Left colon (tissue), 2 donors: ENCODE results near the gene MRPL42. TPM values are rescaled to one million over a fixed set of nuclear protein-coding genes. Genes with fewer than 3 reads are reported as not detected.
"Not testable (repeated sequence)": the region's sequence is repeated elsewhere in the genome, so short reads cannot be mapped to it uniquely, and the experiment has no call there.

Experiments
- ATAC-seq: fragments of 200-7000 bp; cut with Tn5 transposase; one replicate; pipeline ENCODE4 v1.9.1; 2020; ENCODE audit warnings: mild to moderate bottlenecking, moderate library complexity
- DNase-seq, 2 donors: peaks; one replicate each; pipeline ENCODE4 v3.0.0-alpha.2; 2020
- intact Hi-C, 2 donors: fragments of 100-400 bp; cut with DNase I in 1 of 2; cut with micrococcal nuclease in 1 of 2; formaldehyde crosslinking; loops; one replicate each; pipeline versions ENCODE4 v1.11.2 to v1.14.0; 2022; cut with DNase I, micrococcal nuclease
- total RNA-seq, 2 donors: library from RNA; stranded (reverse); fragmentation: NEBNext Ultra II Directional; extraction: Animal tissue kit (Norgen Biotek cat#: 25700); gene quantifications; one replicate each; pipeline ENCODE4 v1.2.1, GENCODE V29; 2021
- donor health status: DM: no; HTN: no; CAD: no.
- donor health status: DM: yes; HTN: yes; CAD: no.

The MRPL42 gene
- total RNA-seq, 2 donors from 2014 or later, result 58.2 to 65.1 TPM

DNA sequence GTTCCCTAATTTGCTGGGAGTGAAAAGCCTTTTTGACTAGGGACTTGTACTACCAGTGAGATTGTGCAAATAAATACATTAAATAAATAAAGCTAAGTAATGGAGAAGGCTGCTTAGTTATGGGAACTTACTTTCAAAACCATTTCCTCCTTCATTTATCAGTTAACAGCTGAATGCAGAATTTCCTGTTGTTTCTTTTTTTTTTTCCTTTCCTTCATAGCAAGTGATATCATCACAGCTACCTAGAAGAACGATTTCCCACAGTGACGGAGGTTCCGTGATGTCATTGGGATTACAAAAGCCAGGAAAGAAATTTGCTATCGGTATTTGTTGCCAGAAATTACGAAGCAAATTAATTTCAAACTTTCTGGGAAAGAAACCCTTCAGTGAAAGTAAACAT is 63.0 kb downstream of the MRPL42 start:
- no peak for ATAC-seq
- intact Hi-C loops, result no loop called here
- DNase-seq, result no peak

DNA sequence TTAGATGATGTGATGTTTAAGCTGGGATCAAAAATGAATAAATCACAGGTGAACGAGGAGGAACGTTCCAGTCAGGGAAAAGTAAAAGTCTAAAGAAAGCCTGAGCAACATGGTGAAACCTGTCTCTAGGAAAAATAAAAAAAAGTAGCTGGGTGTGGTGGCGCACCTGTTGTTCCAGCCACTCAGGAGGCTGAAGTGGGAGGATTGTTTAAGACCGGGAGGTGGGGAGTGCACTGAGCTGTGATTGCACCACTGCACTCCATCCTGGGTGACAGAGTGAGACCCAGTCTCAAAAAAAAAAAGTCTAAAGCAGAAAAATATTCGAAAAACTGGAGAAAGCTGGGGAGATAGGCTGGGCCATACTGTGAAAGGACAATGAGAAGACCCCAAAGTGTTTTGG is 66.0 kb downstream of the MRPL42 start:
- ATAC-seq (no peak), DNase-seq (no peak)
- intact Hi-C loops, result no loop called here

DNA sequence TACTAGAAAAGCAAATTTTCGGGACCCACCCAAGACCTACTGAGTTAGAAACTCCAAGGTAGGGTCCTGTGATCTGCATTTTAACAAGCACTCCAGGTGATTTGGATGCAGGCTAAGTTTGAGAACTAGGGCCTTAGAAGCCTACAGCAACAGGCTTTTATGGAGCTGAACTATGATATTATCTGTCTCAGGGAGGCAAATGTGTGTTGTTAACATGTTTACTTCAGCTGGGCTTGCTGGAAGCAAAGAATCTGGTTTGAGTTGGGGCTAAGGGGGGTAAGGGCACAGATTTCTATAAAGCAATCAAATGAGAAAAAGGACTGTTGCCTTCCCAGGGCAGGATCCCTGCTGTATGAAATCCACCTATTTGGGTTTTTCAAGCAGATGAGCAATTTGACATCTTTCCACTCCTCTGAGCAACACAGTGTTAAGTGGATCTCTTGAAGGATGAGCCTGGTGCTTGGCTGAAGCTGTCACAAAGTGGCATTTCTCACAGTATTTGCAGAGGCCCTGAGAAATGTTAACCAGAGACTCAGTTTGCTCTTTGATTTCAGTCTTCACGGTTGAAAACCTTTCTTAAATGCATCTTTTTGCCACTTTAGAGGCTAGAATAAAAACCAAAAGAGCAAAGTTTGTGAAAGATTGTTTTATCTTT is 68.9 kb downstream of the MRPL42 start:
- intact Hi-C loops, result no loop called here
- DNase-seq (no peak), ATAC-seq (no peak)

DNA sequence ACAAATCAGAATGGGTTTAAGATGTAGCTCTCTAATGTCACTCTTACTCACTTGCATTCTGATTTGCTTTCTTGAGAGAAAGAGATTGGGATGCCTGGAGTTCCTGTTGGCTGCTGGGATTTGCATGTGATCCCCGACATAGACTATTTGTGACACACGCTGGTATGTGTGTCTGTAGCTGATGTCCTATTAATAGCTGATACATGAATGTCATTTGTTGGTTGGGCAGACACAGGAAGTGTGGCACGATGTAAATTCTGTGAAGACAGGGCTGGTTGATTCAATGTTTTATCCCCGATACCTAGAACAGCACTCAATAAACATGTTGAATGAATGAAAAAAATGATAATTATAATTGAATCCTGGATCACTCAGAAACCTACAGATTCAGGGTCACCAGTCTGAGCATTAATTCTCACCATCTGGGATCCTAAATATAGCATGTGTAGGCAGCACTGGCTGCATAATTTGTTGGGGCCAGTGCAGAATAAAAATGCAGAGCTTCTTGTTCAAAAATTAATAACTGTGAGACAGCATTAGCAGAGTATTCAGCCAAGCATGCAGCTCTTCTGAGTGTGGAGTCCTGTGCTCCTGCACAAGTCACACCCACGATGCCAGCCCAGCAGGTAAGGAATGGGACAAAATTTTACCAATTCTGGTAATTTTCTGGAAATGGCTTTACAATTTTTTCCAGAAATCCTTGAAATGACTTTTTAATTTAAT is 69.6 kb downstream of the MRPL42 start:
- ATAC-seq, result no peak
- intact Hi-C loops, result no loop called here
- no peak for DNase-seq

DNA sequence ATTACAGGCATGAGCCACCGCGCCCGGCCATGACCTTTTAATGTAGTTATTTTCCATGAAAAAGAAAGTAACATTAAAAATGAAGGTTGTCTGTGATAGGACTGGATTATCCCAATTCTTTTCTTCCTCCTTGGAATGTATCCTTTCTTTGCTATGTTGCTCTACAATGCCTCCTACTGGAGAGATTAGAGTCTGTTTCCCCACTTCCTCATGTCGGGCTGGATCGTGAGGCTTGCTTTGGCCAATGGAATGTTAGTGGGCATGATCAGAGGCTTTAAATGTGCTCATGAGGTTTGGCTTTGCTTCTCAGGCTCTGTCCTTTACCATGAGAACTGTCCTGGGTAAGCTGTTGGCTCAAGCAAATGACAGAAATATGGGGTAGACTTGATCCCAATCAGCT is 70.5 kb downstream of the MRPL42 start:
- ATAC-seq (no peak), DNase-seq (no peak)
- intact Hi-C loops, result no loop called here

DNA sequence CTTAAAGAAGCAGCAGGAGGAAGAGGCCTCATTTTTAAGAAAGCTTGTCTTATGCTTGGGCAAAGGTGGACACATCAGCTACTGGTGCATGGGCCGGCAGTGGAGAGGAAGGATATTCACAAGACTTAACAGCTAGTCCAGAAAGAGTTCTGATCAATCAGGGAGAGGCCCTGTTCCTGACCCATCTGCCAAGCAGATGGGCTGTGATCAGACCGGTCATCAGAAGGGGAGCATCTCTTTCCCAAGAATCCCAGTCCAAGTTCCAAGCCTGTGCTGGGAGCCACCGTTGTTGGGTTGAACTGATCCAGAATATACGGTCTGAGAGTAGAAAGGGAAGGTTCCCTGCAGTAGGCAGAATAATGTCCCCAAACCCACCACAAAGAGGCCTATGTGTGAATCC is 72.5 kb downstream of the MRPL42 start:
- intact Hi-C loops, result no loop called here
- DNase-seq, result no peak

DNA sequence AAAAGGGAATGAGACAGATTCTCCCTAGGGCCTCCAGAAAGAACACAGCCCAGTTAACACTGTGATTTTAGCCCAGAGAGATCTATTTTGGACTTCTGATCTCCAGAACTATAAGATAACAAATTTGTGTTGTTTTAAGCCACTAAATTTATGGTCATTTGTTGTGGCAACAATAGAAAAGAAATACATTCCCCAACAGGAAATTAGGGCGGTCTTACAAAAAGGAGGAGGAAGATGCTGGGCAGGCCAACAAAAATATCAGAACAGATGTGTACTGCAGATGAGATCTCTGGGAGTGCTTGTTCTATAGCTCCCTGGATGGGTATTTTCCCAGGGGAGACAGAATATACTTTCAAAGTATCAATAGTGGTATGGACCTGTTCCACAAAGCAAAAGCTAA is 73.2 kb downstream of the MRPL42 start:
- intact Hi-C loops, result no loop called here
- ATAC-seq (no peak), DNase-seq (no peak)

More for the DNA sequence above, 72.5 kb downstream of the MRPL42 start:
- no peak for ATAC-seq

DNA sequence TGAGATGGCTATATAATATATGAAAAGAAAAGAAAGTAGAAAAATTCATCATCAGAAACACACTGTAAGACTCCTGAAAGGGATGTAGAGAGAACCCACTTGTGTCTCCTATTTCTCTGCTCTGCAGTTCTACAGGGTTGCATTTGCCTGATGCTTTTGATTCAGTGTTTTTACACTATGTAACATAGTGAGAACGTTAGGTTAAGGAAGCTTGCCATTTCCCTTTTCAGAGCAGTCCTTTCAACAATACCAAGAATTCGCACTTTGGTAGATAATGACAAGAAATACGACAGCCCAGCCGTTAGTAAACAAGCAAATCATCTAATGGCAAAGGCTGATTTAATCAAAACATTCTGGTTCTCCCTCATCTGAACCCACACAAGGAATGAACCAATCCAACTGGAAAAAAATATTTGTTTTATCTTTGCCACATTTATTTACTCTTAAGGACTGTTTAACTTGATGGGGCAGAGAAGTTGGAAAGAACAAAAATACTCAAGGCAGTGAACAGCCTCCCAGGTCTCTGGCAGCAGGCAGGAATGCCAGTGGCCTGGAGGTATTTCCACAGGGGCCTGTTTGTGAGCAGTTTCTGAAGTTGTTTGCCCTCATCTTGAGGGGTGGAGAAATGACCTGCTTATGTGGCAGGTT is 74.4 kb downstream of the MRPL42 start:
- intact Hi-C loops, result no loop called here
- ATAC-seq, result no peak
- DNase-seq, result no peak

DNA sequence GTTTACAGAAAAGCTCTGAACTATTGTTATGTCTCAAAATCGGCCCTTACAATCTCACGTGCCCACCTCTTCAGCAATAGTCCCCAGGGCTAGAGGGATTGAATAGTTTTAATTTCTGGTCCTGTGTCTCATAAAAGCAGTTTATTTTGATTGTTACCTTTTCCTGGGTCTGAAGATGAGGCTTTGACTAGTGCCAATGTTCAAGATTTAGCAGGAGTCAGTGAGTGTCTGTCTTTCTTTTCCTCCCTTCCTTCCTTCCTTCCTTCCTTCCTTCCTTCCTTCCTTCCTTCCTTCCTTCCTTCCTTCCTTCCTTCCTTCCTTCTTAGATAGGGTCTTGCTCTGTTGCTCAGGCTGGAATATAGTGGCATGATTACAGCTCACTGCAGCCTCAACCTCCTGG is 80.5 kb downstream of the MRPL42 start:
- ATAC-seq (no peak), DNase-seq (no peak)
- intact Hi-C loops, result no loop called here

DNA sequence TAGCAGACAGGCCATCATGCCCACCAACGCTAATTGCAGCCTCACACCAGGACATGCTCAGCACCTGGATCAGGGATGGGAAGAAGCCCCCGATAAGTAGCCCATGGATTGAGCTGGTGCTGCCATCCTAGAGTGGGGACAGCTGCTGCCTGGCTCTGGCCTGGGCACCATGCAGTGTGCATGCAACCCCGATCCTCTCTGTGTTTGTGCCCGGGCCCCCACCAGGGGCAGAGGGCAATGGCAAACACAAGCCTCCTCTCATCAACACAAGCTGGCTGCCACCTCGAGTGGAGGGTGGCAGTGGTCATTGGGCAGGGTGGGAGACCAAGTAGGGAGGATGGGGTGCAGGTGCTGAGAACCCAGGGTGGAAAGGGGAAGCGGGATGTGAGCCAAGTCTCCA is 81.9 kb downstream of the MRPL42 start:
- DNase-seq, result no peak
- intact Hi-C loops, result no loop called here
- ATAC-seq, result no peak

DNA sequence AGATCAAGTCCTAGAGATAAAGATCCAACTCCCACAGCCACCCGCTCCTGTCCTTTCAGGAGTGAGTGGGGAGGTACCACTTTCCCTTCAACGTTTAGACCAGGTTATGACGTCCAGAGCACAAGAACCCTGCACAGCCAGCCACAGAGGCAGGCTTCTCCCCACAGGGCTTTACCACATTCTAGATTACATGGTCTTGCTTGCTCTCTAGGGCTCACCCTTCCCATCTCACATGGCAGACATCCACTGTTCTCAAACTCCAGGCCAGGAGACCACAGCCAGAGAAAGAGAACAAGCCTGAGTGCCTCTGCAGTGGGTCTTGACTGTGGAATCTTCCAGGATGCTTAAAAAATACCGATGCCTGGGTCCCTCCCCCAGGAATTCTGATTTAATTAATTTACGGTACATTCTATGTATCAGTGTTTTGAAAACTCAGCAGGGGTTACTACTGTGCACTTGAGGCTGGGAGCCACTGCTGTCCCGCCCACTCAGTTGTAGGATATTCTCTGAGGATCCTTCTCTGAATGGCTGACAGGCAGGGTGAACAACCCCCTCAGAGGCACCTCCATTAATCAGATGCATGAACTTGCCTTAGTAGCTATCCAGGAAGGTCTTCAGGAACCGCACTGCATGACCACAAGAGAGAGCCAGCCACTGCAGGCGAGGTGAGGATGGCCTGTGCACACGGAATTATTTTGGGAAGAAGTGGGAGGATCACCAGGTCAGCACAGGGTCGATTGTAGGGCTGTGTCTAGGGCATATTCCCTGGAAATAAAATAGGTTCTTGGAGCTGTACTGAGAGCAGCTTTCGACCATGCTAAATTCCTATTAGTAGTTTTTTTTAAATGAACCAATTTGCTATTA is 83.7 kb downstream of the MRPL42 start:
- intact Hi-C loops, result no loop called here
- no peak for DNase-seq
- ATAC-seq, result no peak

DNA sequence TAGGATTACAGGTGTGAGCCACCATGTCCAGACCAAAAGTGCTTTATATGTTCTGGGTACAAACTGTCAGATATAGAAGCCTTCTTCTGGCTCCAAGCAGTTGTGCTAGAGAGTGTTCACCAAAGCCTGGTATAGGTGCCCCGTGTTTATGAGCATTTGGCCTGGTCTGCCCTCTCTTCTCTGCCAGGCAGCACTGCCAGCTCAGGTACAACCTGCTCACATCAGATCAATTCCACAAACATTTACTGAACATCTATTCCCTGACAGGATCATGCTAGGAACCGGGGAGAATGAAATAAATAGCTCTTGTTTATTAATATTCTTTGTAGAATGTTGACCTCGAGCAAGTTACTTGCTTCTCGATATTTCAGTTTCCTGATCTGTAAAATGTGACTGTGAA is 85.1 kb downstream of the MRPL42 start:
- no peak for ATAC-seq
- intact Hi-C loops, result no loop called here
- no peak for DNase-seq

DNA sequence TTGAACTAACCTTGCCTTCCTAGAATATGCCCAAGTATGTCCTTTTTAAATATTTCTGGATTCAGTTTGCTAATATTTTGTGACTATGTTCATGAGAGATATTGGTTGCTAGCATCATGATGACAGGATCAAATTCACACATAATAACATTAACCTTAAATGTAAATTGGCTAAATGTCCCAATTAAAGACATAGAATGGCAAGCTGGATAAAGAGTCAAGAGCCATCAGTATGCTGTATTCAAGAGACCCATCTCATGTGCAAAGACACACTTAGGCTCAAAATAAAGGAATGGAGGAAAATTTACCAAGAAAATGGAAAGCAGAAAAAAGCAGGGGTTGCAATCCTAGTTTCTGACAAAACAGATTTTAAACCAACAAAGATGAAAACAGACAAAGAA is 90.6 kb downstream of the MRPL42 start:
- intact Hi-C loops, ATAC-seq, DNase-seq: not testable (repeated sequence)

DNA sequence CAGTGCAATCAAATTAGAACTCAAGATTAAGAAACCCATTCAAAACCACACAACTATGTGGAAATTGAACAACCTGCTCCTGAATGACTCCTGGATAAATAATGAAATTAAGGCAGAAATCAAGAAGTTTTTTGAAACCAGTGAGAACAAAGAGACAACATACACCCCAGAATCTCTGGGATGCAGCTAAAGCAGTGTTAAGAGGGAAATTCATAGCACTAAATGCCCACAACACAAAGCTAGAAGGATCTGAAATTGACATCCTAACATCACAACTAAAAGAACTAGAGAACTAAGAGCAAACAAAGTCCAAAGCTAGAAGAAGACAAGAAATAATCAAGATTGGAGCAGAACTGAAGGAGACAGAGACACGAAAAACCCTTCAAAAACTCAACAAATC is 91.4 kb downstream of the MRPL42 start:
- intact Hi-C loops, ATAC-seq, DNase-seq: not testable (repeated sequence)

DNA sequence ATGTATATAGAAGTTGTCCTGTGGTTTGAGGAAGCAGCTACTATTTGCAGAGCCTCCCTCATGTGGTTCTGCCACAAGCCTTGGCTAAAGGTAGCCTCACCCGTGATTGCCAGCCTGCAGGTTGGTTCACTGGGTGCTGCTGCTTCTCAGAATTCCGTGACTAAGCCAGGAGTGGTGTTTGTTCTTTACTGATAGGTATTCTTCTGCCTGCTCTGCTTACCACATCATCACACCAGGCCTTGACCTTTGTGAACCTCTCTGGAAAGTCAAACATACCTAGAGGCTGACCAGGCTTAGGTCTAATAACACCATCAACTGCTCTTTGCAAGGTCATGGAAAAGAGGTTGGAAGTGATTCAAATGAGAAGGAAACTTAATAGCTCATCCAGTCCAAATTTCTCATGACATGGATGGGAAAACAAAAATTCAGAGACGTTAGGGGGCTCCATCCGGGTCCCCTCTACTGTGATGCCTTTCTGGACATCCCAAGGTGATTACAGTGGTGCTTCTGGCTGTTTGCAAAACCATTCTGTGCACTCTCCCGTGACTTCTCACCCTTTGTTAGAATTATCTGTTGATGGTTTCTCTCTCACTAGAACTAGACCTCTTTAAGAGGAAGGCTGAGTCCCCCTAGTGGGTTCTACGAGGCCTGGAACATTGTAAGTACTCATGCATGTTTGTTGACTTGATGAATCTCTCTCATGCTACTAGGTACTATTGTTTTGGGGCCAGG is 96.7 kb downstream of the MRPL42 start:
- peak; percentile 56 for ATAC-seq
- no peak for DNase-seq
- intact Hi-C loops, result no loop called here

DNA sequence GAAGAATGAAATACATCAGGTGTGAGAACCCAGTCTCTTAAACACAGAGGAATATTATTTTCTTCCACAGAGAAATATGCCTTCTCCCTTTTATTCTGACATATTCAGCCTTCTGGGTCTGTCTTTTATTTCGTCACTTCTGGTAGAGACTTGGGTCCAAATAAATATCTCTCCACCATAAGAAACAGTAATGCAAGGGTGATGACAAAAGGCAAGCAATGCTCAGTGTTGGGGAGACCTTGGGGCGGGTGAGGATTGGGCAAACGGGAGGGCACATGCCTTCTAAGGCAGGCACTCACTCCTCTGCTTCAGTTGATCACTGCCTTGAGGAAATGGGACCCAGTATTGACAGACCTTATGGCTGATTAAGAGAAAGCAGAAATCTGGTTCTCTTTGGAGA is 98.4 kb downstream of the MRPL42 start:
- DNase-seq, result no peak
- intact Hi-C loops, result loop anchor here in 1 of 2 donors (5.0 kb wide), 1 partner anchor 537 kb away; no protein-coding TSS in a partner anchor
- no peak for ATAC-seq
